Measurements from ENCODE around the gene SLC5A3.

The SLC5A3 gene

DNA sequence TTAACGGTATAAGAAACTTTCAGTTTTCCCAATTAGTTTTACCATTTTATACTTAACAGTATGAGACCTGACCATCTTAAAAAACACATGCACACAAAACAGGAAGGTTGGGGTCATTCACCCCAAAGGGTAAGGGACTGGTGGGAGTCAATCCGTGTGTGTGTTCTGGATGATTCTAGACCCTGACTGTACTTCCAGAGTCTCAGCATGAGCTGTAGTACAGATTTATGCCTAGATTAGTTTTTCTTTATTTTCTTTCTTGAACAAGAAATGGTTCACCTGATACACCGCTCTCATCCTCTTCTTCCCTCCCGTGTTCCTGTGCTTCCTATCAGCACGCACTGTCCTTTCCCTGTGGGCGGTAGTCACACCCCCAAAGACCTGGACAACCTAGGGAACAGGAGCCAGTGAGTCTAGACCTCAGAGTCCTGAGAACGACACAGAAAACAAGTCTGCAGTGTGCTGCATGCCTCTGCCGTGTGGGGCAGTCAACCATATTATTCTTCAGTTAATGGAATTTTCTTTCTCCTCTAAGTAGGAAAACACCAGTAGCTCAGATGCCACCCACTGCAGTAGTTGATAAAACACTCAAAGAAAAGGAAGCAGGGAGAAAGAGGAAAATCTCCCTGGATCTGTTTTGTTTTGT is 38.9 kb upstream of the SLC5A3 start:
- TF ChIP-seq, protein P1, sequence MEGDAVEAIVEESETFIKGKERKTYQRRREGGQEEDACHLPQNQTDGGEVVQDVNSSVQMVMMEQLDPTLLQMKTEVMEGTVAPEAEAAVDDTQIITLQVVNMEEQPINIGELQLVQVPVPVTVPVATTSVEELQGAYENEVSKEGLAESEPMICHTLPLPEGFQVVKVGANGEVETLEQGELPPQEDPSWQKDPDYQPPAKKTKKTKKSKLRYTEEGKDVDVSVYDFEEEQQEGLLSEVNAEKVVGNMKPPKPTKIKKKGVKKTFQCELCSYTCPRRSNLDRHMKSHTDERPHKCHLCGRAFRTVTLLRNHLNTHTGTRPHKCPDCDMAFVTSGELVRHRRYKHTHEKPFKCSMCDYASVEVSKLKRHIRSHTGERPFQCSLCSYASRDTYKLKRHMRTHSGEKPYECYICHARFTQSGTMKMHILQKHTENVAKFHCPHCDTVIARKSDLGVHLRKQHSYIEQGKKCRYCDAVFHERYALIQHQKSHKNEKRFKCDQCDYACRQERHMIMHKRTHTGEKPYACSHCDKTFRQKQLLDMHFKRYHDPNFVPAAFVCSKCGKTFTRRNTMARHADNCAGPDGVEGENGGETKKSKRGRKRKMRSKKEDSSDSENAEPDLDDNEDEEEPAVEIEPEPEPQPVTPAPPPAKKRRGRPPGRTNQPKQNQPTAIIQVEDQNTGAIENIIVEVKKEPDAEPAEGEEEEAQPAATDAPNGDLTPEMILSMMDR (IDR thresholded peaks at IDR 0.05), result no peak

DNA sequence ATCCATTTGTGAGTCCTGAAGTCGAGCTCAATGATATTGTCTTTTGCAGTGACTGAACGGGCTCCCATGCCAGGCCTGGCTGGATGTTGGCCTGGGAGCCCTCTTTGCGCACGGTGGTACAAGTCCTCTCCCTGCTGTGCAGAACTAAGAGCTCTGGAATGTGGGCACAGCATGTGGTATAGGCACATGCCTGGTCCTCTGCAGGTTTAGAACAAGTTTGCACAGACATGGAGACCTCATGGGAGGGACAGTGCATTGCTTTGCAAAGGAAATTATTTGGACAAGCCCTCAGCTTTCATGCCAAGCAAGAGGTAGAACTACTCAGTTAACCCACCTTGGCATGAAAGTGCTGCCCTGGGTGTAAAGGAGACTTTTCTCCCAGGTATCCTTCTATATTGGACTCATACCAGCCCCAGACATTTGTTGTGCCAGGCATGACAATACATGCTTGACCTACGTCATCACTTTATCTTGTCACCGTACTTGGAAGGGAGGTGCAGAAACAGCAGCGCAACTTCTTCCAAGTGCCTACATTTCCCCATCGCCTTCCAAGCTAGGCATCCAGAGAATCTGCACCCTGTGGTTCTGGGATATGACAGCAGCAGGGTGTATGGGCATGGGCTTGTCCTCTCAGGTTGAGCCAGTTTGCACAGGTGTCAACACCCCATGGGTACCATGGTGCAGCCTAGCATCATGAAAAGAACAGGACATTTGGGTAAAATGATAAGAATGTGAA is 37.6 kb upstream of the SLC5A3 start:
- TF ChIP-seq, protein P1 (IDR thresholded peaks at IDR 0.05), result no peak

DNA sequence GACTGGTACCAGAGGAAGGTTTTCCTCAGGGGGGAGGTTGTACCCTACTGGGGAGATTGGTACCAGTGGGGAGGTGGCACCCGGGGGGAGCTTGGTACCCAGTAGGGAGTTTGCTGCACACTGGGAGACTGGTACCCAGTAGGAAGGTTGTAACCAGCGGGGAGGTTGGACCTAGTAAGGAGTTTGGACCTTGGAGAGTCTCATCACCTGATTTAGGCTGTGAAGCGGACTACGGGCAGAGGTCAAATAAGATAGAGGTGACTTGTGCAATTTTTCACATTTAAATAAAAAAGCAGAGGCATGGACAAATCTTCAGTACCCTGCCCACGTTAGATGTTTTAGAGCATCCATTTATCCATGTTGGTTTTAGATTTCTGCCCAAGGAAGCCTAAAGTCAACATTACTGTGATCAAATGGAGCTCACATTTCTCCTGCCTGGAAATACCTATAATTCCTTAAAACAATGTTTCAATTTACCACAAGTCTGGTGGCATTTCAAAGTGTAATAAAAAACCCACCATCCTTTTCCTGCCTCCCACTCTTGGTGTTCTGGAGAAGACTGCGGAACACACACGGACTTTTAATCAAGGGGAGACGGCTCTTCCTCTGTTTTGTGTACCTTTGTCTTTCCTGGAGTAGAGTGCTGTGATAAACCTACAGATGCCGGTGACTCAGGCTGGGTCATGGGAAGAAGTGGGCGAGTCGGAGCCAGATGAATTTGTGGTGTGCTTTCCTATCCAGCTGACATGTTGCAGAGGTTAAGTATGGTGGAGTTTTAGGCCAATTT is 36.2 kb upstream of the SLC5A3 start:
- TF ChIP-seq, protein P1 (IDR thresholded peaks at IDR 0.05), result no peak

DNA sequence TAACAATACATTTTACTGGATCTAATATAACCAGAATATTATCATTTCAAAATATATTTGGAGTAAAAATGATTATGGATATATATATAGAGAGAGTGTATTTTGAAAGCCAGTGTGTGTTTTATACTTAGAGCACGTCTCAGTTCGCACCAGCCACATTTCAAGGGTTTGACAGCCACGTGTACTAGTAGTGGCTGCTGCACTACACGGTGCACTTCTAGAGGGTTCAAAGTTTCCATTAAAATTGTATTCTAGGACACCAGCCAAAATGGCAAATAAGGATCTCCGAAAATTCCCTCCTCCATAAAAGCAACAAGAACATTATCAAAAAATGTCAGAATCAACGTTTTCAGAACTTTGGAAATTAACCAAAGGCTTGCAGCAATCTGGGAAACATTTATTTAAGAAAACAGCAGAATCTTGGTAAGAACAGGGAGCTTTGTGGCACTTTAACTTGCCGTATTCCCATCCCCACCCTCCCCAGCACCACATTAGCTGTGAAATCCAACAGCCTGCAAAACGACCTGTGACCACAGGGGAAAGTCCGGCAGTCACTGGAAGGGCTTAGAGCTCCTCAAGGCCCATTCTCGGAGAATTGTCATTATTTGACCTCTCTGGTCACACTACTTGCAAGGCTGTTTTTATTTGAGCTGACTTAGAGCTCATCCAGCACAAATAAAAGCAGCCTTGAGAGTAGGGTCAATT is 33.5 kb upstream of the SLC5A3 start:
- TF ChIP-seq, protein P1 (IDR thresholded peaks at IDR 0.05), result no peak

DNA sequence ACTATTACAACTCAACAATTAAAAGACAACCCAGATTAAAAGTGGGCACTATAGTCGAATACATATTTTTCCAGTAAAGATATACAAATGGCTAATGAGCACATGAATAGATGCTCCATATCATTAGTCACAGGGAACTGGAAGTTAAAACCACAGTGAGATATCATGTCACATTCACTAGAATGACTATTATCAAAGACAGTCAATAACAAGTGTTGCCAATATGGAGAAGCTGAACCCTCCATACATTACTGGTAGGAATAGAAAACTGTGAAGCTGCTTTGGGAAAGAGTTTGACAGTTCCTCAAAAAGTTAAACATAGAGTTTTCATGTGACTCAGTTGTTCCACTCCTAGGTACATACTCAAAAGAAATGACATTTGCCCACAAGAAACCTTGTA is 30.6 kb upstream of the SLC5A3 start:
- TF ChIP-seq, protein P1 (IDR thresholded peaks at IDR 0.05), result no peak

DNA sequence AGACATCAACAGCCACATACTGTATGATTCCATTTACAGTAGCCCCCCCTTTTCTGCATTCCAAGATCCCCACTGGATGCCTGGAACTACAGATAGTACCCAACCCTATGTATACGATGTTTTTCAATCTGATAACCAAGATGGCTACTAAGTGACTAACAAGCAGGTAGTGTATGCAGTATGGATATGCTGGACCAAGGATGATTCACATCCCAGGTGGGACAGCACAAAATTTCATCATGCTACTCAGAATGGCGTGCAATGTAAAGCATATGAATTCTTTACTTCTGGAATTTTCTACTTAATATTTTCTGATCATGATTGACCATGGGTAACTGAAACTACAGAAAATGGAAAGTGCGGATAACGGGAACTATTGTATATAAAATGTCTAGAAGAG is 30.0 kb upstream of the SLC5A3 start:
- TF ChIP-seq, protein P1 (IDR thresholded peaks at IDR 0.05), result no peak

DNA sequence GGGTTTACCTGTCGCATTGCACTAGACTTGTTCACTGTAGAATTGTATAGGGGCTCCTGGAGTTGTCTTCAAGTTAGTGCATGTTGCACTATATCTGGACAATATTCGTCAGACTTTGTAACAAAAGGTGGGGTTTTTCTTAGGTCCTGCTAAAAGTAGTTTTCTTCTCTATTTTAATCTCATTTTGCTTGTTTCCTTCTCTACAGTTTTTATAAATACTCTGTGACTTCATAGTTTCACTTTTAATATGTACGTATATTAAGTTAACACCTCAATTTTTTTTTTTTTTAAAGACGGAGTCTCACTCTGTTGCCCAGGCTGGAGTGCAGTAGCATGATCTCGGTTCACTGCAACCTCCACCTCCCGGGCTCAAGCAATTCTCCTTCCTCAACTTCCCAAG is 26.5 kb upstream of the SLC5A3 start:
- TF ChIP-seq, protein P1 (IDR thresholded peaks at IDR 0.05), result no peak

All from LNCAP (cell line).